ENCODE results near the gene SSBP4.

- TF ChIP-seq CTCF (conservative IDR thresholded peaks at IDR 0.05 in 1 of 2, IDR thresholded peaks at IDR 0.05 in 1 of 2; ENCODE audit: low read depth in 1 of 2, low read length in 2 of 2) = no peak
- no peak for TF ChIP-seq EZH2 (IDR thresholded peaks at IDR 0.05; ENCODE audit: low read length, missing control alignments)
These were observed 25.4 kb upstream of the SSBP4 start for GRCh38 chr19:18393836-18394235.
